NCI-H82 (cell line): ENCODE results near the gene RRP9.
"Not testable (repeated sequence)": the region's sequence is repeated elsewhere in the genome, so short reads cannot be mapped to it uniquely, and the experiment has no call there.

ENCODE experiments used
- DNase-seq: peaks from one replicate; lab custom pipeline; 2025; lab: John Stamatoyannopoulos, UW

RRP9 gene

GRCh38 chr3:51938780-51939425 lies 2.8 kb downstream of the RRP9 start:
- DNase-seq, result no peak

GRCh38 chr3:51937611-51938450 lies 3.9 kb downstream of the RRP9 start:
- no peak for DNase-seq

- DNase-seq, result no peak
Measured at GRCh38 chr3:51937014-51937413, 4.7 kb downstream of the RRP9 start.

GRCh38 chr3:51935886-51936755 lies 5.6 kb downstream of the RRP9 start:
- no peak for DNase-seq

- DNase-seq, result no peak
Measured at GRCh38 chr3:51934991-51935885, 6.5 kb downstream of the RRP9 start.

GRCh38 chr3:51934139-51934850 lies 7.4 kb downstream of the RRP9 start:
- DNase-seq, result no peak

- no peak for DNase-seq
Measured at GRCh38 chr3:51933471-51934138, 8.1 kb downstream of the RRP9 start.

GRCh38 chr3:51932471-51933370 lies 9.0 kb downstream of the RRP9 start:
- no peak for DNase-seq

- DNase-seq, result no peak
Measured at GRCh38 chr3:51931756-51932155, 9.9 kb downstream of the RRP9 start.

- no peak for DNase-seq
Measured at GRCh38 chr3:51930439-51930838, 11.3 kb downstream of the RRP9 start.

- DNase-seq, result no peak
Measured at GRCh38 chr3:51929420-51930003, 12.2 kb downstream of the RRP9 start.

- not testable (repeated sequence) for DNase-seq
Measured at GRCh38 chr3:51928981-51929380, 12.7 kb downstream of the RRP9 start.

GRCh38 chr3:51928438-51928837 lies 13.3 kb downstream of the RRP9 start:
- DNase-seq, result no peak

GRCh38 chr3:51927061-51927977 lies 14.4 kb downstream of the RRP9 start:
- DNase-seq, result no peak

- DNase-seq, result no peak
Measured at GRCh38 chr3:51921081-51921578, 20.6 kb downstream of the RRP9 start.

- DNase-seq, result no peak
Measured at GRCh38 chr3:51916418-51916817, 25.3 kb downstream of the RRP9 start.

GRCh38 chr3:51908026-51908425 lies 33.7 kb downstream of the RRP9 start:
- no peak for DNase-seq
